Frontal cortex (tissue), 4 donors: ENCODE data around the gene KCTD2. TPM values are rescaled to one million over a fixed set of nuclear protein-coding genes. Genes with fewer than 3 reads are reported as not detected.

Experiments used
- DNase-seq, 2 donors: peaks; one replicate each; pipeline ENCODE4 v3.0.0; 2012; ENCODE audit warnings: low spot score in 2 of 2
- FAIRE-seq: peaks from 2 replicates; lab custom pipeline; 2012; peaks lifted over from hg19 to GRCh38; lab: Jason Lieb, UNC
- small RNA-seq: library from RNA; depleted of rRNA; stranded (forward); fragments of <200 nt; gene quantifications from one replicate; pipeline ENCODE3, GENCODE V24; 2014
- total RNA-seq: library from RNA; depleted of rRNA; stranded (reverse); fragments of >200 nt; gene quantifications from one replicate; pipeline ENCODE4 v1.2.3, GENCODE V29; 2014
- donor health status: control.
- donor health status: control.
- donor health status: control.

Gene KCTD2
- total RNA-seq, 1 donor from 2014 or later: 28.9 TPM

- no peak for DNase-seq
- FAIRE-seq: no peak
These were observed 63.4 kb downstream of the KCTD2 start for GRCh38 chr17:75110234-75110937.

DNA sequence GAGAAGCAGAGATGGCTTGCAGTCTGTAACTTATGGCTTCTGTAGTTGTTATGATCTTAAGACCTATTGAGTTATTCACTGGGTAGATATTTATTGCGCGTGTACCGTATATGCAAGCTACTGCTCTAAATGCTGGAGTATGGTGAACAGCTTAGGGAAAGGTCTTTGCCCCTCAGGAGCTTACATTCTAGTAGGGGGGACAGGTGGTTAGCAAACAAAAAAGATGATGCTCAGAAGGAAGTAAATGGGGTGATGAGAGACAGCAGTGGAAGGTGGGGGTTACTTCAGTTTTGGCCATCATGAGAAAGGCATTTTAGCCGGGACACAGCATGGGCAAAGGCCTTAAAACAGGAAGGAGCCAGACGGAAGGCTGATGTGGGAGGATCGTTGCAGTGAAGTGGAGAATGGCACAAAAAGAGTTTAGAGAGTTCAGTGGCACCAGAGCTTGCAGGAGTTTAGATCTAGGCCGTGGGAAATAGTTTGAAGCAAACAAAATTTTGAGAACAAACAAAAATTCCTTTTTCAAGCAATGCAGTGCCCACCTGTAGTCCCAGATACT, 64.8 kb downstream of the KCTD2 start:
- no peak for FAIRE-seq
- DNase-seq: no peak

- DNase-seq: peak; percentile 67 to 81
- no peak for FAIRE-seq
These were observed 67.0 kb downstream of the KCTD2 start for GRCh38 chr17:75113798-75114551.

- no peak for DNase-seq
- no peak for FAIRE-seq
These were observed 67.7 kb downstream of the KCTD2 start for GRCh38 chr17:75114552-75115314.

Small RNA genes within 50 kb of the gene (small RNA-seq; reads per million reads assigned to genes)
- not detected for gene AC111186.1
- not detected for gene RF00019
- gene RN7SL573P: not detected
- not detected for gene RNU6-362P

Other genes with a start within 250 kb of the KCTD2 start
- gene GRIN2C, start 187.3 kb upstream of the KCTD2 start, total RNA-seq: 1.2 TPM
- 2.4 TPM for gene FDXR, start 174.2 kb upstream of the KCTD2 start, total RNA-seq
- 0.82 TPM for gene FADS6, start 153.6 kb upstream of the KCTD2 start, total RNA-seq
- gene USH1G, start 124.0 kb upstream of the KCTD2 start, total RNA-seq: 0.41 TPM
- not detected for gene OTOP2, start 123.0 kb upstream of the KCTD2 start, total RNA-seq
- gene OTOP3, start 111.3 kb upstream of the KCTD2 start, total RNA-seq: not detected
- 17.1 TPM for gene HID1, start 74.5 kb upstream of the KCTD2 start, total RNA-seq
- 3.3 TPM for gene CDR2L, start 59.6 kb upstream of the KCTD2 start, total RNA-seq
- gene MRPL58, start 34.6 kb upstream of the KCTD2 start, total RNA-seq: 12.6 TPM
- 106 TPM for gene ATP5PD, start 256 bp upstream of the KCTD2 start, total RNA-seq
- 1.2 TPM for gene SLC16A5, start 40.7 kb downstream of the KCTD2 start, total RNA-seq
- gene ARMC7, start 62.7 kb downstream of the KCTD2 start, total RNA-seq: 2.4 TPM
- gene NT5C, start 84.5 kb downstream of the KCTD2 start, total RNA-seq: 20.8 TPM
- 538 TPM for gene JPT1, start 107.3 kb downstream of the KCTD2 start, total RNA-seq
- gene SUMO2, start 135.7 kb downstream of the KCTD2 start, total RNA-seq: 181 TPM
- 28.1 TPM for gene NUP85, start 158.5 kb downstream of the KCTD2 start, total RNA-seq
- gene GGA3, start 214.4 kb downstream of the KCTD2 start, total RNA-seq: 15.1 TPM
- 37.1 TPM for gene MRPS7, start 214.7 kb downstream of the KCTD2 start, total RNA-seq
- gene MIF4GD, start 224.0 kb downstream of the KCTD2 start, total RNA-seq: 8.2 TPM
- 6.9 TPM for gene SLC25A19, start 242.2 kb downstream of the KCTD2 start, total RNA-seq